HepG2 (cell line): Measurements from ENCODE around the gene ANXA2. TPM values are rescaled to one million over a fixed set of nuclear protein-coding genes. Genes with fewer than 3 reads are reported as not detected.

Experiments
- MBD4 ChIP-seq: IDR thresholded peaks from 2 replicates; pipeline ENCODE4 v1.6.1; 2012; ENCODE audit warnings: low read length, inconsistent platforms, borderline replicate concordance
- RAD21 ChIP-seq: fragments of 450-650 bp; formaldehyde crosslinking; IDR thresholded peaks from 2 replicates; pipeline ENCODE4 v1.5.0; 2020; ENCODE audit warnings: mild to moderate bottlenecking
- SP4 ChIP-seq: sonication (generic); formaldehyde crosslinking; IDR thresholded peaks from 2 replicates; pipeline ENCODE4 v1.8.1; 2023; ENCODE audit warnings: mild to moderate bottlenecking, missing genetic modification reagents
- TAF15 ChIP-seq: fragments of 200-400 bp; formaldehyde crosslinking; IDR thresholded peaks from one replicate; pipeline ENCODE4 v1.6.1; 2018; ENCODE audit warnings: mild to moderate bottlenecking, low read depth, low read length; ENCODE audit not compliant: poor library complexity, severe bottlenecking
- ZNF530 ChIP-seq: sonication (generic); formaldehyde crosslinking; IDR thresholded peaks from 2 replicates; pipeline ENCODE4 v1.5.0; 2020; ENCODE audit warnings: low read depth, mild to moderate bottlenecking, missing genetic modification reagents
- ZNF850 ChIP-seq: sonication (generic); formaldehyde crosslinking; conservative IDR thresholded peaks from 2 replicates; pipeline ENCODE4 v1.9.0; 2021; ENCODE audit warnings: mild to moderate bottlenecking, missing genetic modification reagents
- ZNF883 ChIP-seq: sonication (generic); formaldehyde crosslinking; IDR thresholded peaks from 2 replicates; pipeline ENCODE4 v1.5.1; 2020; ENCODE audit warnings: mild to moderate bottlenecking, missing genetic modification reagents; ENCODE audit errors: not compliant biosample characterization
- ZSCAN29 ChIP-seq: sonication (generic); formaldehyde crosslinking; conservative IDR thresholded peaks from 2 replicates; pipeline ENCODE4 v1.4.0; 2020; ENCODE audit warnings: mild to moderate bottlenecking, missing genetic modification reagents
- polyA plus RNA-seq, 8 experiments: library from polyadenylated mRNA; depleted of rRNA in 3 of 8; stranded (reverse) in 7 of 8; unstranded in 1 of 8; fragments of >200 nt; fragmentation: Illumina TruSeq in 4 of 8; extraction: Trizol in 4 of 8; gene quantifications; 2 replicates each; pipeline versions ENCODE4 v1.2.1 to v1.2.3, GENCODE V29; 2011 to 2016; ENCODE audit warnings: low read depth in 4 of 8, missing spikeins in 1 of 8, mixed read lengths in 1 of 8; ENCODE audit not compliant: insufficient read depth in 1 of 8
- total RNA-seq, 5 experiments: library from RNA; depleted of rRNA; stranded (reverse); fragments of >200 nt; fragmentation: Illumina TruSeq; extraction: Trizol; gene quantifications; 2 replicates each; pipeline ENCODE4 v1.2.3, GENCODE V29; 2016; ENCODE audit warnings: low read depth in 1 of 5
- TF ChIP-seq, protein P1 (sequence below), 2 experiments: fragments of 450-650 bp in 1 of 2; sonication (generic) in 1 of 2; formaldehyde crosslinking in 1 of 2; IDR thresholded peaks; 2 replicates each; pipeline versions ENCODE4 v1.6.1 to v1.8.0; 2016 to 2022; ENCODE audit warnings: antibody characterized with exemption in 1 of 2, mild to moderate bottlenecking in 1 of 2, missing genetic modification reagents in 1 of 2
- TF ChIP-seq, protein P2 (sequence below): sonication (generic); formaldehyde crosslinking; IDR thresholded peaks from 2 replicates; pipeline ENCODE4 v1.5.0; 2020; ENCODE audit warnings: mild to moderate bottlenecking, missing genetic modification reagents, moderate library complexity

ANXA2 gene
- total and polyA plus RNA-seq, 2 of the 13 experiments (the other 11 are each of a cell fraction or from before 2014, with no cell fraction given): 196 to 613 TPM

DNA sequence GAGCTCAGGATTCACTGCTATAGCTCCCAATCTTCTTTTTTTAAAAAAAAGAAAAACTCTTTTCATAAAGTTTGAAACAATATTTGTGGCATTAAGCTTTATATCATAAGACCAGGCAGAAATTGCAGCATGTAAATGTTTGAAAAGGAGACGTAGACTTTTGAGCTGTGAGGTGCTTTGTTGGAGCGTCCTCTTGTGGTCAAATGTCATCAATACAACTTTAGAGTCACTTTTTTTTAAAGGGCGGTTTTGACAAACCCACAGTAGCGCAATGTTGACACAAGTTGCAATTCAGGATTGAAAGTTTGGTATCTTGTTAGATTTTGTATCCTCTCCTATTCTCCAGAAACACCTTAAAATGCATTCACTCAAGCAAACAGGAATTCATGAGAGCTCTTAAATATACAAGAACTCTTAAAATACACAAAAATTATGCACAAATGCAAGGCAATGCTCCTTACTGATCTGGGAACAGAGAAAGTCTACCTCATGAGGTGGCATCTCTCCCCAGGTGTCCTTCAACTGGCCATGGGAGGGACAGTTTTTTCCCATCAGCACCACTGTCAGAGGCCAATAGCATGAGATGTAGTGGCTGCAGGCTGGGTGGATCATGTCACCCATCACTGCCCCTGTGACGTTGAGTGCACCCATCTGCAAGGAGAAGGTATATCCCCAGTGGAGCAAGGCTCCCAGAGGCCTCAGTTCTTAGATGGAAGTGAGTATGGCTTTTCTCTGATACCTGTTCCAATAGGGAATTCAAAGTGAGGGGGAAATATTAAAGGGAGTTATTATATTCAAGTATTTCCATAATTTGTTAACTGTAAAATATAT lies 70.7 kb downstream of the ANXA2 start (continued):
- TF ChIP-seq ZNF850 (CRISPR knock-in tag) (no peak), ZNF530 (no peak), ZSCAN29 (CRISPR knock-in tag) (no peak), MBD4 (no peak), TAF15 (no peak), RAD21 (peak; percentile 75), ZNF883 (CRISPR knock-in tag) (no peak), SP4 (CRISPR knock-in tag) (no peak)
- TF ChIP-seq, protein P1, sequence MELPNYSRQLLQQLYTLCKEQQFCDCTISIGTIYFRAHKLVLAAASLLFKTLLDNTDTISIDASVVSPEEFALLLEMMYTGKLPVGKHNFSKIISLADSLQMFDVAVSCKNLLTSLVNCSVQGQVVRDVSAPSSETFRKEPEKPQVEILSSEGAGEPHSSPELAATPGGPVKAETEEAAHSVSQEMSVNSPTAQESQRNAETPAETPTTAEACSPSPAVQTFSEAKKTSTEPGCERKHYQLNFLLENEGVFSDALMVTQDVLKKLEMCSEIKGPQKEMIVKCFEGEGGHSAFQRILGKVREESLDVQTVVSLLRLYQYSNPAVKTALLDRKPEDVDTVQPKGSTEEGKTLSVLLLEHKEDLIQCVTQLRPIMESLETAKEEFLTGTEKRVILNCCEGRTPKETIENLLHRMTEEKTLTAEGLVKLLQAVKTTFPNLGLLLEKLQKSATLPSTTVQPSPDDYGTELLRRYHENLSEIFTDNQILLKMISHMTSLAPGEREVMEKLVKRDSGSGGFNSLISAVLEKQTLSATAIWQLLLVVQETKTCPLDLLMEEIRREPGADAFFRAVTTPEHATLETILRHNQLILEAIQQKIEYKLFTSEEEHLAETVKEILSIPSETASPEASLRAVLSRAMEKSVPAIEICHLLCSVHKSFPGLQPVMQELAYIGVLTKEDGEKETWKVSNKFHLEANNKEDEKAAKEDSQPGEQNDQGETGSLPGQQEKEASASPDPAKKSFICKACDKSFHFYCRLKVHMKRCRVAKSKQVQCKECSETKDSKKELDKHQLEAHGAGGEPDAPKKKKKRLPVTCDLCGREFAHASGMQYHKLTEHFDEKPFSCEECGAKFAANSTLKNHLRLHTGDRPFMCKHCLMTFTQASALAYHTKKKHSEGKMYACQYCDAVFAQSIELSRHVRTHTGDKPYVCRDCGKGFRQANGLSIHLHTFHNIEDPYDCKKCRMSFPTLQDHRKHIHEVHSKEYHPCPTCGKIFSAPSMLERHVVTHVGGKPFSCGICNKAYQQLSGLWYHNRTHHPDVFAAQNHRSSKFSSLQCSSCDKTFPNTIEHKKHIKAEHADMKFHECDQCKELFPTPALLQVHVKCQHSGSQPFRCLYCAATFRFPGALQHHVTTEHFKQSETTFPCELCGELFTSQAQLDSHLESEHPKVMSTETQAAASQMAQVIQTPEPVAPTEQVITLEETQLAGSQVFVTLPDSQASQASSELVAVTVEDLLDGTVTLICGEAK (IDR thresholded peaks at IDR 0.05): no peak
- TF ChIP-seq, protein P1 (CRISPR knock-in tag; IDR thresholded peaks at IDR 0.05): no peak
- TF ChIP-seq, protein P2, sequence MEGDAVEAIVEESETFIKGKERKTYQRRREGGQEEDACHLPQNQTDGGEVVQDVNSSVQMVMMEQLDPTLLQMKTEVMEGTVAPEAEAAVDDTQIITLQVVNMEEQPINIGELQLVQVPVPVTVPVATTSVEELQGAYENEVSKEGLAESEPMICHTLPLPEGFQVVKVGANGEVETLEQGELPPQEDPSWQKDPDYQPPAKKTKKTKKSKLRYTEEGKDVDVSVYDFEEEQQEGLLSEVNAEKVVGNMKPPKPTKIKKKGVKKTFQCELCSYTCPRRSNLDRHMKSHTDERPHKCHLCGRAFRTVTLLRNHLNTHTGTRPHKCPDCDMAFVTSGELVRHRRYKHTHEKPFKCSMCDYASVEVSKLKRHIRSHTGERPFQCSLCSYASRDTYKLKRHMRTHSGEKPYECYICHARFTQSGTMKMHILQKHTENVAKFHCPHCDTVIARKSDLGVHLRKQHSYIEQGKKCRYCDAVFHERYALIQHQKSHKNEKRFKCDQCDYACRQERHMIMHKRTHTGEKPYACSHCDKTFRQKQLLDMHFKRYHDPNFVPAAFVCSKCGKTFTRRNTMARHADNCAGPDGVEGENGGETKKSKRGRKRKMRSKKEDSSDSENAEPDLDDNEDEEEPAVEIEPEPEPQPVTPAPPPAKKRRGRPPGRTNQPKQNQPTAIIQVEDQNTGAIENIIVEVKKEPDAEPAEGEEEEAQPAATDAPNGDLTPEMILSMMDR (CRISPR knock-in tag): peak; percentile 78
